PFSK-1 (cell line): Measurements from ENCODE around the gene AIMP2.

Experiments
- FOXP2 ChIP-seq: optimal IDR thresholded peaks from 2 replicates; pipeline ENCODE3; 2011; ENCODE audit warnings: borderline replicate concordance, control low read depth, inconsistent platforms; ENCODE audit not compliant: insufficient read depth; ENCODE audit errors: extremely low read length, extremely low read depth
- POLR2AphosphoS5 ChIP-seq: IDR thresholded peaks from 2 replicates; pipeline ENCODE4 v1.6.1; 2012; ENCODE audit warnings: low read depth, mild to moderate bottlenecking, control low read depth, low read length, moderate library complexity
- SIN3A ChIP-seq: IDR thresholded peaks from 2 replicates; pipeline ENCODE4 v1.6.1; 2012; ENCODE audit warnings: mild to moderate bottlenecking, low read length, moderate library complexity, borderline replicate concordance; ENCODE audit not compliant: insufficient read depth
- TAF1 ChIP-seq: IDR thresholded peaks from 2 replicates; pipeline ENCODE4 v1.6.1; 2012; ENCODE audit warnings: low read length, control low read depth, borderline replicate concordance; ENCODE audit not compliant: insufficient read depth
- TF ChIP-seq, protein P1 (sequence below), 2 experiments: IDR thresholded peaks; 2 replicates each; pipeline versions ENCODE4 v1.6.1 to v1.8.0; 2011 to 2012; ENCODE audit warnings: low read depth in 2 of 2, low read length in 2 of 2, control low read depth in 1 of 2, inconsistent platforms in 1 of 2, mild to moderate bottlenecking in 1 of 2, moderate library complexity in 1 of 2; ENCODE audit not compliant: insufficient read depth in 1 of 2

AIMP2 gene

DNA sequence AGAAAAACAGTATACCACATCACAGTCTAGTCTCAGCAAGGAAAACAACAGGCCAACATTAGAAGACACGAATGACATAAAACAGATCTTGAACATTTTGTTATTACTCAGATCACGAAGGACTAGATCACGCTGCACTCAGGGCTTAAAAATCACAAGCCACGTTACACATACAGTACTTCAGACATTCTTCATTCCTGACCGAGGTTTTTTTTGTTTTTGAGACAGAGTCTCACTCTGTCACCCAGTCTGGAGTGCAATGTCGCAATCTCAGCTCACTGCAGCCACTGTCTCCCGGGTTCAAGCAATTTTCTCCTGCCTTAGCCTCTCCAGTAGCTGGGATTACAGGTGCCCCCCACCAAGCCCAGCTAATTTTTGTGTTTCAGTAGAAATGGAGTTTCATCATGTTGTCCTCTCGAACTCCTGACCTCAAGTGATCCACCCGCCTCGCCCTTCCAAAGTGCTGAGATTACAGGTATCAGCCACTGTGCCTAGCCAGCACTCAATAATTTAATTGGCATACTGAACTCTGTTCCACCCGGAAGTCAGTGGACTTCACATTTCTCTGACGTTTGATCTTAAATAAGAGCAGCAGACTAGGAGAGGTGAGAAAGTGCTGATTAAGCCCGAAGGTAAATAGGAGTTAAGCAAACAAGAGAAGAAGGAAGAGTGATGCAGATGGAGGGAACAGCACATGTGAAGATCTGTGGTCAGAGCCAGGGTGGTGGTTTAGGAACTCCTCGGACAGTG, 3.5 kb downstream of the AIMP2 start:
- no peak for TF ChIP-seq FOXP2
- TF ChIP-seq SIN3A, result no peak
- TF ChIP-seq TAF1, result no peak
- TF ChIP-seq, protein P1, sequence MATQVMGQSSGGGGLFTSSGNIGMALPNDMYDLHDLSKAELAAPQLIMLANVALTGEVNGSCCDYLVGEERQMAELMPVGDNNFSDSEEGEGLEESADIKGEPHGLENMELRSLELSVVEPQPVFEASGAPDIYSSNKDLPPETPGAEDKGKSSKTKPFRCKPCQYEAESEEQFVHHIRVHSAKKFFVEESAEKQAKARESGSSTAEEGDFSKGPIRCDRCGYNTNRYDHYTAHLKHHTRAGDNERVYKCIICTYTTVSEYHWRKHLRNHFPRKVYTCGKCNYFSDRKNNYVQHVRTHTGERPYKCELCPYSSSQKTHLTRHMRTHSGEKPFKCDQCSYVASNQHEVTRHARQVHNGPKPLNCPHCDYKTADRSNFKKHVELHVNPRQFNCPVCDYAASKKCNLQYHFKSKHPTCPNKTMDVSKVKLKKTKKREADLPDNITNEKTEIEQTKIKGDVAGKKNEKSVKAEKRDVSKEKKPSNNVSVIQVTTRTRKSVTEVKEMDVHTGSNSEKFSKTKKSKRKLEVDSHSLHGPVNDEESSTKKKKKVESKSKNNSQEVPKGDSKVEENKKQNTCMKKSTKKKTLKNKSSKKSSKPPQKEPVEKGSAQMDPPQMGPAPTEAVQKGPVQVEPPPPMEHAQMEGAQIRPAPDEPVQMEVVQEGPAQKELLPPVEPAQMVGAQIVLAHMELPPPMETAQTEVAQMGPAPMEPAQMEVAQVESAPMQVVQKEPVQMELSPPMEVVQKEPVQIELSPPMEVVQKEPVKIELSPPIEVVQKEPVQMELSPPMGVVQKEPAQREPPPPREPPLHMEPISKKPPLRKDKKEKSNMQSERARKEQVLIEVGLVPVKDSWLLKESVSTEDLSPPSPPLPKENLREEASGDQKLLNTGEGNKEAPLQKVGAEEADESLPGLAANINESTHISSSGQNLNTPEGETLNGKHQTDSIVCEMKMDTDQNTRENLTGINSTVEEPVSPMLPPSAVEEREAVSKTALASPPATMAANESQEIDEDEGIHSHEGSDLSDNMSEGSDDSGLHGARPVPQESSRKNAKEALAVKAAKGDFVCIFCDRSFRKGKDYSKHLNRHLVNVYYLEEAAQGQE (IDR thresholded peaks at IDR 0.05; ENCODE audit: insufficient read depth in 1 of 2, low read depth in 2 of 2, low read length in 2 of 2), result no peak
- no peak for TF ChIP-seq POLR2AphosphoS5

DNA sequence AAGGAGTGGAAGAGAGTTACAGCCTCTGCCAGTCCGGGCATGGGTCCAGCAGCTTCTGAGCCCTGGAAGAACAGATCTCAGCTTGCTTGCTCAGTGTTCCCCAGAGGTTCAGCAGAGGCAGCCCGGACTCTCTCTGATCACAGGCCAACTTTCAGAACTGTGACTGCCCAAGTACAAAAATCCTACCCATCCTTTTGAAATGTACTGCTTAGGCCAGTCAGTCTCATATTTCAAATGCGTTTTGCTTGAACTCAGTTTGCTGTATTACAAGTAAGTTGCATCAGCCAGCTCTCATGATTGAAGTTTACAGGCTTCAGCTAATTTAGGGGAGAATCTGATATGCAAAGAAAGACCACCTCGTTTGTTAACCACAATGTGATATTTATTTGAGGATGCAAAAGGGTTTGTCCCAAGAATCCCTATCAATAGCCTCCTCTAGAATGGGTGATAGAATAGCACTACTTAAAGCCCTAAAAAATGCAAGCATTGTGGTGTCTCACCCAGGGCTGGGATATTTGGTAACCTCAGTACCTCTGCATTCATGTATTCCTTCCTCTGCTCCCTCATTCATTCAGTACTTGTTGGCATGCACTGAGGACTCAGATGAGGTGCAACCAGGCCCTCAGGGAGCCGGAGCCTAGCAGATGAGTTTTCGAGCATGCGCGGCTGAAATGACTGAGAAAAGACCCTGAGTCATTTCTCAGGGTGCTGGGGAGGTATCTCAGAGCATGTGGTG, 7.0 kb downstream of the AIMP2 start:
- no peak for TF ChIP-seq TAF1
- no peak for TF ChIP-seq POLR2AphosphoS5
- TF ChIP-seq SIN3A, result no peak
- no peak for TF ChIP-seq FOXP2
- TF ChIP-seq, protein P1 (IDR thresholded peaks at IDR 0.05; ENCODE audit: insufficient read depth in 1 of 2, low read depth in 2 of 2, low read length in 2 of 2), result no peak

DNA sequence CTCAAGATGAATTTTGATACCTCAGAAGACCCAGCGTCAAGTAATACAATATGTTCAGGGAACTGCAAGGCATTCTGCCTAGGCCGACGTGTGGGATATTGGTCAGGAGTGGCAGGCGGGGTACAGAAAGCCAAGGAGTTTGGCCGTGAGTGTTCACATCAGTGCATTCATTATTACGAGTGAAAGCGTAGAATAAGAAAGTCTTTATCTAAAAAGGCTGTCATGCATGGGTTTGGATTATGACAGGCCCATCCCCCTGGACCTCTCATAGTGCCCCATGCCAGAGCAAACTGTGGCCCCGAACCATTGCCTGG, 7.5 kb downstream of the AIMP2 start:
- no peak for TF ChIP-seq SIN3A
- no peak for TF ChIP-seq POLR2AphosphoS5
- no peak for TF ChIP-seq TAF1
- TF ChIP-seq FOXP2, result no peak
- TF ChIP-seq, protein P1 (IDR thresholded peaks at IDR 0.05; ENCODE audit: insufficient read depth in 1 of 2, low read depth in 2 of 2, low read length in 2 of 2), result no peak

DNA sequence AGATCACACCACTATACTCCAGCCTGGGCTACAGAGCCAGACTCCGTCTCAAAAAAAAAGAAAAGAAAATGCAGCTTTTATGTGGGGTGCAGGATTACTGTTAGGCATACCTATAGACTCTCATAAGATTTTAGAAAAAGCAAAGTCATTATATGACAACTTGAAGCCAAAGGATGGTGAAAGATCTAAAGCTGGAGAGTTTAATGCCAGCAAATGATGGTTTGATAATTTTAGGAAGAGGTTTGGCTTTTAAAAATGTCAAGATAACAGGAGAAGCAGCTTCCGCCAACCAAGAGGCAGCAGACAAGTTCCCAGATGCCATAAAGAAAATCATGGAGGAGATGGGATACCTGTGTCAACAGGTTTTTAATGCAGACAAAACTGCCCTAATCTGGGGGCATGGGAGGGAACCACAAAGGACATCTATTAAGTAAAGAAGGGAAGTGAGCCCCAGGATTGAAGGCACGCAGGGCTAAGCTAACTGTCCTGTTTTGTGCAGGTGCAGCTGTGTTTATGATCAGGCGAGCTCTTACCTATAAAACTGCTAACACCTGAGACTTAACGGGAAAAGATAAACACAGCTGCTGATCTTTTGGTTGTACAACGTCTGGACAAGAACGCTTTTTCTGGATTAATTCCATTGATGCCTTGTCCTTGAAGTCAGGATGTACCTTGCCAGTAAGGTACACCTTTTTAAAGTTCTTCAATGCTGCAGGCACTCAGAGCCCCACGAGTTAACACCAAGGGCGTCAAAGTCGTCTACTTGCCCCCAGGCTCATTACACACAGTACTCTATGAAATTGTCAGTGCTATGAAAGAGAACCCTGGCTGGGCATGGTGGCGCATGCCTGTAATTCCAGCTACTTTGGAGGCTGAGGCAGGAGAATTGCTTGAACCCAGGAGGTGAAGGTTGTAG, 11.6 kb downstream of the AIMP2 start:
- no peak for TF ChIP-seq FOXP2
- TF ChIP-seq, protein P1 (IDR thresholded peaks at IDR 0.05; ENCODE audit: insufficient read depth in 1 of 2, low read depth in 2 of 2, low read length in 2 of 2), result no peak
- no peak for TF ChIP-seq SIN3A
- no peak for TF ChIP-seq POLR2AphosphoS5
- TF ChIP-seq TAF1, result no peak
